ENCODE data around the gene ANKRD33.

The ANKRD33 gene

DNA sequence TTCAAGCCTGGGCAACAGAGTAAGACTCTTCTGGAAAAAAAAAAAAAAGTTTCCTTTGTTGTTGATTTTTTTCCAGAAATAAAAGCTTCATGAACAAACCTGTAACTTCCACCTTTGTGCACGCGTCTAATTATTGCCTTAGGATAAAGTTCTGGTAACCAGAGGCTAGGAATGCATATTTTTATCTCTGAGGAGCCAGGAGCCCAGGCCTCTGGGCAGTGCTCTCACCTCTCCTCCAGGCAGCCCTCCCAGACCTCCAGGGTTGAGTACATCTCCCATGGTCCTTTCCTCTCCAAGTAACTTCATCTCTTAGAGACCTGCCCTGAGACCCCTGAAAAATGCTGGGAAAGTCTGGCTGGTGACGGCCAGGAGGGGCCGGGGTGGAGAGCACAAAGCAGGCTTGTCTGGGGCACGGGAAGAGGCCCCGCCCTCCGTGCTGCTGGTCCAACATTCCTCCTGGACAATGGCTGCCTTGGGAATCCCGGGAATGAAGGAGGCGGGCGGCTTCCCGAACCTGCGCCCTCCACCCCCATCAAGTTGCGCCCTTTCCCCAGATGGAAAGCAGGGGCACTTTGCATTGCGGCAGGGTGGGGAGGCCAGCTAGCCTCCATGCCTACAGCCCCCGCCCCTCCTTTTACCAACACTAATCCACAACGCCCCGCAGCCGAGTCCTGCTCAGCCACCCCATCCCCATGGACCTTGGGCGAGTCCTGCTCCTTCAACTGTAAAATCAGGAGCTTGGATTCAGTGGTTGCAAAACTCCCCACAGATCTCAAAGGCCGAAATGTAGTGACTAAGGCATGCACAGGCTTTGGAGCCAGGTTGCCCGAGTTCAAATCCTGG, 32.1 kb upstream of the ANKRD33 start:
- DNase-seq, result no peak

DNA sequence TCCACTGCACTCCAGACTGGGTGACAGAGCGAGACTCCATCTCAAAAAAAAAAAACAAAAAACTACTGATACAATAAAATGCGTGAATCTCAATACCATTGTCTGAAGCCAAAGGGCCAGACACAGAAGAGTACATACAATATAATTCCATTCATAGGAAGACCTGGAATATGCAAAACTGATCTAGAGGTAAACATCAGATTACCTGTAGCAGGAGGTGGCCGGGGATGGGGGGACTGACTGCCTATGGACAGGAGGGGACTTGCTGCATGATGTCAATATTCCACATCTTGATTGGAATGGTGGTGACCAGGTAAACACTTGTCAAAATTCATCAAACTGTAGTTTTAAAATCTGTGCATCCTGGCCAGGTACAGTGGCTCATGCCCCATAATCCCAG, 26.9 kb upstream of the ANKRD33 start:
- DNase-seq, result no peak

DNA sequence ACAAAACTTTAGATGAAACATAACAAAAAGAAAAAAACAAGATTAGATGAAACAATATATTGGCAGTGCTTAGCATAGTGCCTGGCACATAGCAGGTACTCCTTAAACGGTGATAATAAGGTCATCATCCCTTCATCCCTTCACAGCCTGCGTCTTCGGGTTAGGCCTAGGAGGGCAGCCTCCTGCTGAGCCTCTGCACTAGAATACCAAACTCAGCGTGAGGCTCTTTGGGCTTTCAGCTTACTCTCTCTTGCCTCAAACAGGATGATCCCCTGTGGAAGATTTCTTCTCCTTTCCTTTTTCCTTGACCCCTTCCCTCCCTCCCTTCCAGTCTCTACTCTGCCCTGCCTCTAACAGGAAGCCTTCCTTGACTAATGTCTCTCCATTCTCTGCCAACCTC, 25.0 kb upstream of the ANKRD33 start:
- no peak for DNase-seq

DNA sequence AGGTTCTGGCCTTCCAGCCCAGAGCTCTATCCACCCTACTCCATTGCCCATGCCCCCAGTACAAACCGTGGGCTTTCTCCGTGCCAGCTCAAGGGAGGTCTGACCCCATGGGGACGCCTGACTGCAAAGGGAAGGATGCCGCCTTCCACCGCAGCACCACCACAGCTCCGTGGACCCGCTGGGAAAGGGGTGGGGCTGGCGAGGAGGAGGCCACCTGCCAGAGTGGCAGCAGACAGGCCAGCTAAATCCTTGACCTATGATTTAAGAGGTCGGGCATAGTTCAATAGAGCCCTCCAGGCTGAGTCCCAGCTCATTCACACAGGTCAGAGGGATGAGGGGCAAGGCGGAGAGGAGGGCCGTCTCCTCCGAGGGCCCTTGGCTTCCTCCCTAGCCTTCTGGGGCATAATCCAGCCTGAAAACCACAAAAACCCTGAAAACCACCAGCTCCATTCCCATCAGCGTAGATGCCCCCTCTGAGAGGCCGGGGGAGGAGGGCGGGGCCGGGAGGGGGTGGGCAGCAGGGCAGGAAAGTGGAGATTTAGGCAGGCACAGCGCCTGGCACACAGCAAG, 24.5 kb upstream of the ANKRD33 start:
- DNase-seq, result no peak

DNA sequence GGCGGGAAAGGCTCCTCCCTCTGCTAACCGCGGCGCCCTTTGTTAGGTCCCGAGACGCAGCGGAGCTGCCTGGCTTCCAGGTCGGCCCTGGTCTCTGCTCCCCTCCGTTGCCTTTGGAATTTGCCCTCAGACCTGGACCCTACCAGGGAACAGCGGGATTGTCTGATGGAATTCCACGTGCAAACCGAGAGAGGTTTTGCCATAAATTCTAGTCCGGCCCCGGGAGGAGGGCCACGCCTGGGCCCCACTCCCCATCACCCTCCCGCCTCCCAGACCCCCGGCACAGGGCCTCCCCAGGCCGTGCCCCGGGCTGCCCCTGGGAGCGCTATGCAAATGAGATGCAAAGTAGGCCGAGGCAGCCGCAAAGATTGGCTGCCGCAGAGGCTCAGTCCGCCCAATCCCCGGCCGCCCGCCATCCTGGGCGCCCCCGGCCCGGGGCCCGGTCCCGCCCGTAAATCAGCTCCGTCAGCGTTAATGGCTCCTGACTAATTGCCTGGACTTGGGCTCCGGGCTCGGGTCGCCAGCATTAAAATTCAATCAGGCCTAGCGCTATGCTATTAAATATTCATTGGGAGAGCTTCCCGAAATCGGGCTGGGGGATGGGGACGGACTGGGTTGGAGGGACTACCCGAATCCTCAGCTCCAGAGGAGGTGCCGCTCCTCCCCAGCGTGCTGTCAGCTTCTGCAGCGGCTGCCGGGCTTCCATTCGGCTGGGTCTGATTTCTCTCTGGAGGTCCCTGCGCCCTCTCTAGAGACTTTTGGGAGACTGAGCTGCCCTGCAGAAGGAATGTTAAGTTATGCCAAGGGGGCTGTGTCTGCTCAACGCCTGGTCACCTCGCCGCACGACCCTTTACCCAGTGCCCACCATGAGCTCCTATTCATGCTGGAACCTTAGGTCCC, 23.7 kb upstream of the ANKRD33 start:
- peak in 22 of 51 donors; percentile 14 to 74 (median 33) for DNase-seq

DNA sequence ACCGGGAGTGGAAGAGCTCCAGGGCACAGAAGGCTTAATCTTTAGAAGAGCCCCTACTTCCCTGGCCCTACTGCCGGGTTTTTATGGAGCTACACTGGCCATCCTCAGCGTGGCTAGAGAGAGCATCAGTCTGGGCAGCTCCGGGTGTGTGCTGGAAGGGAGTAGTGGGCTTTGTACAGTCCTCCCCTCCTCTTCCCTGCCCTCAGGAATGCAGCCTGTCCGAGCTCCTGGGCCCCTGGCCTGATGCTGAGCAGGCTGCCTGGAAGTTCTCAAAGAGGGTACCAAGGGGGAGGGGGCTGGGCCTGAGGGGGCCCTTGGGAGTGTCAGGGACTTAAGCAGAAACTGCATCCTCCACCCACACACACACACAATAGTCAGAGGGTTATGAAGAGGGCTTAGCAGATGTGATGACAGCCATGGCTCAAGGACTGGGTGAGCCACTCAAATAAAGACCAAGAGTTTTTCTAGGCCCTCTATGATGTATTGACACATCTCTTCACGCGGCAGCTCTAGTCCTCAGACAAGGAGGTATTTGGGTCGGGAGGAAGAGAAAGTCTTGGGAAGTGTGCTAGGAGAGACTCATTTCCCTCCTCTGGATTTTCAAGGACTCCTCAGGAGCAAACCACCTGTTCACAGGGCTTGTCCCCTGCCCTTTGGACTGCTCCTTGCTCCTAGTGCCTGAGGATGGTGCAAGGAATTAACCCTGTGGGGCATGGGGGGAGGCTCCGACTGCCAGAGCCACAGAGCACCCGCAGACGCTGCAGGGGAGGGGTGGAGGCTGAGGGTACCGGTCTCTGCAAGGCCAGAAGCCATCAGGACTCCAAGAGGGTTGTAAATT, 22.9 kb upstream of the ANKRD33 start:
- DNase-seq, result no peak

DNA sequence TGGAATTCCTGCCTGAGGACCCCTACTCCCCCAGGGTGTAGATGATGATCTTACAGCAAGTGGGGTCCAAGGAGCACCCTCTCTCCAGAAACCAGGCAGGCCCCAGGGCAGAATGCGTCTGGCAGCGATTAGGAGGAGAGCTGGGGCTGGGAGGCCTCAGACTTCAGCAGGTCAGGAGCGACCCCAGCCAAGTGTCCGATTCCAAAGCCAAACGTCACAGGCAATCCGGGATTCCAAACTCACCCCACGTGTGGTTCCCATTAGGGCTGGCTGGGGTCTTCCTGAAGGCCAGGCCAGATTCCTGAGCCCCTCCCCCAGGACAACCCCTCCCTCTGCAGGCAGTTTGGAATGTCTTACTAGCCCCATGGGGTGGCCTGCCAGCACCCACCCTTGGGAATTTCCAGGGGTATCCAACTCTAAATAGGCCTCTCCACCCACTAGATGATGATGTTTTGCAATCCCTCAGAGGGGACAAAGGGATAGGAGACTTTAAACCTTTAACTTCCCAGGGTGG, 22.1 kb upstream of the ANKRD33 start:
- no peak for DNase-seq

DNA sequence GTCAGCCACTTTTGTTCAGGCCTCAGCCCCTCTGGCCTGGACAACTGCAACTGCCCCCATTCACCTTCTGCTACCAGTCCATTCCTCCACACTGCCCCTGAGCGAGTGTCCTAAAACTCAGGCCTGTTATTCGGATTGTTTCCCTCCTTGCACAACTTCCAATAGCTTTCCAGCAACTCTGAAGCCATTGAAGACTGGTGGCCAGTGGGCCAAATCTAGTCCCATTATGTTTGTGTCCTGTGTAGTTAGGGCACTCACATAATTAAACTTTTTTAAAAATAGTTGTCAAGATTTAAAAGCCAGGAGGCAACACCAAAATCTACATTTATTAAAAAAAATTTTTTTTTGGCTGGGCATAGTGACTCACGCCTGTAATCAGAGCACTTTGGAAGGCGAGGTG, 21.6 kb upstream of the ANKRD33 start:
- no peak for DNase-seq

DNA sequence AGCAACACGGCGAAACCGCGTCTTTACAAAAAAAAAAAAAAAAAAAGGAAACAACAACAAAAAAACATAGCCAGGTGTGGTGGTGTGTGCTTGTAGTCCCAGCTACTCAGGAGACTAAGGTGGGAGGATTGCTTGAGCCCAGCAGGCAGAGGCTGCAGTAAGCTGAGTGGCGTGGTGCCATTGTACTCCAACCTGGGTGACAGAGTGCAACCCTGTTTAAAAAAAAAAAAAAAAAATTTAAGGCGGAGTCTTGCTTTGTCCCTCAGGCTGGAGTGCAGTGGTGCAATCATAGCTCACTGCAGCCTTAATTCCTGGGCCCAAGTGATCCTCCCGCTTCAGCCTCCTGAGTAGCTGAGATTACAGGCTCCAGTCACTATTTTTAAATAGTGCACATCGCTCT, 21.1 kb upstream of the ANKRD33 start:
- DNase-seq, result no peak

DNA sequence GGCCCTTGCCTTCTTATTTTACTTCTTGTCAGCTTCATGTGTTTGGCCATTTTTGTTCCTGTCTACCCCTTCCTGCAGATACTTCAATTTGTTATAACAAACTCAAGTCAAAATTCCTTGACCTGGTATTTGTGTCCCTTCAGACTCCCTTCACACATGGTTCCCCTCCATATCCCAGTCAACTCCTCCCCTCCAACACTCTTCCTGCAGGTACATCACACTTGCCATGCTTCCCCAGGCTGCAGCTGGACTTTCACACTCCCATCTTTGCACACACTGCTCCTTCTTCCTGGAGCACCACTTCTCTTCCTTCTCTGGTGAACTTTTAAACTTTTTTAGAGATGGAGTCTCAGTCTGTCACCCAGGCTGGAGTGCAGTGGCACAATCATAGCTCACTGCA, 20.5 kb upstream of the ANKRD33 start:
- DNase-seq, result no peak

DNA sequence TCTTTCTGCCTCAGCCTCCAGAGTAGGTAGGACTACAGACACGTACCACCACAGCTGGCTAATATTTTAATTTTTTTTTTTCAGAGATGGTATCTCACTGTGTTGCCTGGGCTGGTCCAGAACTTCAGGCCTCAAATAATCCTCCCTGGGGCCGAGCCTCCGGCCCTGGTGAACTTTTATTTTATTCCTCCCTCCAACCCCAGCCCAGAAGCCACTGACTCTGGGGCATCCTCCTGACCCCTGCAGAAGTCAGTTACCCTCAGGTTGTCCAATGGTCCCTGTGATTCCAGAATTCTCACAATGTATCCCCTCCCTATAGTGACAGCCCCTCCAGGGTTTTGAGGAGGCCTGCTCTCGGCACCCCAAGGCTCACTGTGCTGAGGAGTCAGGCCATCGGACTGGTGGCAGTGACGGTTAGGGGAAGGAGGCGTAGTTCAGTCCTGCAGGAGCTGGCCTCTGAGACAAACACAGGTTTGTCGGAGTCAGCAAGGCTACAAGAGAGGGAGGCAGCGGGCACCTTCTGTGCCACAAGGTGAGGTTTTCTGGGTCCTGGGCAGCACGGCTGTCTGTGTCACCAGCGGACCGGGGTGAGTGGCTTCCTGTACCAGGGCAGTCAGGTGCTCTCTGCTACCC, 20.0 kb upstream of the ANKRD33 start:
- no peak for DNase-seq

DNA sequence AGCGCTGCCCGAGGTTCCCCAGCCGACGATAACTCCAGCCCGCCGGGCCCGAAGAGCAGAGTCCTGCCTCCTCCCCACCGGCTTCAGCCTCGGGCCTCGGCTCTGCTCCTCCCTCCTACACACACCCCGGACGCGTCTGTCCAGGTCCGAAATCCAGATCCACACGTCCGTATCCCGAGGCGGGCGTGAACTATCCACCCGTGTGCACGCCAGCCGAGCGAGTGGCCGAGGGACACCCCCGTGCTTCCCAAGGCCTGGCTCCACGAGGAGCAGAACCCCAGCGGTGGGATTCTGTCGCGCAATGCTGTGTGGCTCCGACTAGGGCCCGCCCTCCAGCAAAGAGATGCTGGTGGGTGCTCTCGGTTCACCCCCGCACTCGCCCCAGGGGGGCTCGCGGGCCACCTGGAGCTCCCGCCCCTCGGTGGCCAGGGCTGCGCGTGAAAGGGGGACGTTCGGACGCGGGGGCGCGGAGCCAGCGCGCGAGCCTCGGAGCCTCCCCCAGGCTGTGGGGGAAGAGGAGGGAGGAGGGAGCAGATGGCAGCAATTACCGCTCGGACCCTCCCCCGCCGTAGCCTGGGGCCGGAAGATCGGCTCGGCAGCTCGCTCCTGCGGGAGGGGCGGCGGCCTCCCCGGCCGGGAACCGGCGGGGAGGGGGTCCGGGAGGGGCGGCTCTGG, 18.9 kb upstream of the ANKRD33 start:
- DNase-seq, result peak in 2 of 51 donors; percentile 38 to 39

DNA sequence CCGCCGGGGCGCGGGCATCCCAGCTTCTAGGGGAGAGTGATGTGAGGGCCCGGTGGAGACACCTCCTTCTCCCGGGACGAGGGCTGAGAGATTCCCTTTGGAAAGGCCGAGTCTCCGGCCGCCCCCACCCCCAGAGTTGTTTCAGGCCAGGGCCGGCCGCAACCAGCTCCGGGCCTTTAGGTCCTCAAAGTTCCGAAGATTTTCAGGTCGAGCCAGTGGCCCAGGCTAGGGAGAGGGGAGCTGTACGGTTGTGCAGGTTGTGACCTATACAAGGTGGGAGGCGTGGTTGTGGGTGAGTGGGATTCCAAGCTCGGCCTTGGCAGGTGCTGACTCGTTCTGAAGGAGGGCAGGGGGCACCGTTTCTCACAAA, 18.4 kb upstream of the ANKRD33 start:
- DNase-seq, result no peak

DNA sequence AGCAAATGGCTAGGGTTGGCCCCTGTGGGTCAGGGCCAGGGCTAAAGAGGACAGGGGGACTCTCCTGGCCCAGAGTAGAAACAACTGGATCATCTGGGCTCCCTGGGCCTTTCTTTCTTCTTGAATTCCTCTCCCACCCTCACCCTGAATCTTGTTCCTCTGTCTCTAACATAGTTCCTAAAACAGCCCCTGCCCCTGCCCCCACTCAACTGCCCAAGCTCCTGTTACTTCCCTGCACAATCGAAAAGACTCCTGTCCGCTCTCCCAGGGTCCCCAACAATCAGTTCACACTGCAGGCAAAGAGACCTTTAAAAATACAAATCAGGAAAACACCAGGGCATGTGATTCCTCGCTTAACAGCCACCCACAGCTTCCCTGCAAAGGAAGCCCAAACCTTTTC, 18.0 kb upstream of the ANKRD33 start:
- DNase-seq, result peak in 2 of 51 donors; percentile 7 to 14

DNA sequence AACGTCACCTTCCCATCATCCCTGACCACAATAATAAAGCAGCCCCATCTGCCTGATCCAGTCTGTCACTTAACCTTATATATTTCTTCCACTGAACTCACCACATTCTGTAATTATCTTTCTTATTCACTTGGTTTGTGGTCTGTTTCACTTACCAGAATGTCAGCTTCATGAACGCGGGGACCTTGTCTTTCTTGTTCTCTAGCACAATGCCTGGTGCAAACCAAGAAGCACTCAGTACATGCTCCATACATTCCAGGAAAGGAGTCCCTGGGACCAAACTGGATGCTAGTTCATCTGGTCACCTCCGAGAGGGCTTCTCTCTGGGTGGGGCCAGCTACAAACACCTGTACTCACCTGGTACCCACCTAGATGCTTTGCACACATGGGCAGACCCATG, 17.4 kb upstream of the ANKRD33 start:
- no peak for DNase-seq

DNA sequence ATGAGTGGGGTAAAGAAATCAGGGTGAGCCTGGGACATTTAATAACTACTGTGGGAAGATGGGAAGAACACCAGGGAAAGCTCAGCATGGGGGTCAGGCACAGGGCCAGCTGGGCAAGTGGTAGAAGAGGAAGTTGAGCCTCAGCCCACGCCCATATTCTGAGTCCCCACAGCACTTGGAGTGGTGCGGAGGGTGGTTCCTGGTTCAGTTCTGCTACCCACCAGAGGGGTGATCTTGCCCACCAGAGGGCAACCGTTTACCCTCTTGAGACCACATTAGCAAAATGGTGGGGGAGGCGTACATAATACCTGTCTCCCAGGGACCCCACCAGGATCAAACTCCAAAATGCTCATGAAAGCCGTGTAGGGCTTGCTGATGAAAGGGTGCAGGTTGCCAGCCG, 16.8 kb upstream of the ANKRD33 start:
- DNase-seq, result peak in 1 of 51 donors; percentile 25

DNA sequence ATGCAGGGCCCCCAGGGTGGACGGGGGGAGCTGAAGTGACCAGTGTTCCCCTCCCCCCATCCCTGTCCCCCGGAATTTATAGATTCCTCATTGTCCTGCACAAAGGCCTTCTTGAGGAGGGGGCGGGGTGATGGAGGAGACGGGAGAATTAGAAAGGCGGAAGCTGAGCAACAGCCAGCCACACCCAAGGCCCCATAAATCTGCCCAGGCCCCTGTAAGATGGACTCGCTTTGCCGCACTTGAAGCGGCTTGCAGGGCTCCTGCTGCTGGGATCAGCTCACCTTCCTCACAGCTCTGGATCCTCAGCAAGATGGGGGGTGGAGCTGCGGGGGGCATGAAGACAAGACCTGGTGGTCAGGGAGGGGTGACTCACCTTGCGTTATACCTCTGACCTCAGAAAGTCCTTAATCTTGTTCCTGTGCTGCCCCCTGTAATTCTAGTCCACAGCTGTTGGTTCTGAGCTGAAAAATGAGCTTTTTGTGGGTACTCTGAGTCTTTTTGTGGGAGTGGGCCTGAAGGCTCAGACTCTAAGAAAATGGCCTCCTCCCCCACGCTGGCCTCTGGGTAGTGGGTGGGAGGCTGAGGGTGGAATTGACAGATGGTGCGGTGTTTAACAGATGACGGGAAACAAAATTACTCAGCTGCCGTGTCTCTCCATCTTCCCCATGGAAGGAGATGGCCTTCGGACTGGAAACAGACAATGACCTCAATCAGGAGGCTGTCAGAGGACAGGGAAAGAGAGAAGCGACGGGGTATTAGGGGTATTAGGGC, 15.8 kb upstream of the ANKRD33 start:
- DNase-seq, result no peak

DNA sequence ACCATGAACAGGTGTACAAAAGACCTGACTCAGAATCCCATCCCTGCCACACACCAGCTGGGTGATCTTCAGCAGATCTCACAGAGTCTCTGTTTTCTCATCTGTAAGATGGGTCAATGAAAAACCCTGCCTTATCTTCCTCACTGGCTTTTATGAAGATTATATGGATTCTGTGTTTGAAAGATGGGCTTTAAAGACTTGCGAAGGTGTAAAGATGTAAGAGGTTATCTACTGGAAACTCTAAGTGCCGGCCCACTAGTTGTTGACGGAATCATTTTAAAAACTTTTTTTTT, 15.3 kb upstream of the ANKRD33 start:
- no peak for DNase-seq

DNA sequence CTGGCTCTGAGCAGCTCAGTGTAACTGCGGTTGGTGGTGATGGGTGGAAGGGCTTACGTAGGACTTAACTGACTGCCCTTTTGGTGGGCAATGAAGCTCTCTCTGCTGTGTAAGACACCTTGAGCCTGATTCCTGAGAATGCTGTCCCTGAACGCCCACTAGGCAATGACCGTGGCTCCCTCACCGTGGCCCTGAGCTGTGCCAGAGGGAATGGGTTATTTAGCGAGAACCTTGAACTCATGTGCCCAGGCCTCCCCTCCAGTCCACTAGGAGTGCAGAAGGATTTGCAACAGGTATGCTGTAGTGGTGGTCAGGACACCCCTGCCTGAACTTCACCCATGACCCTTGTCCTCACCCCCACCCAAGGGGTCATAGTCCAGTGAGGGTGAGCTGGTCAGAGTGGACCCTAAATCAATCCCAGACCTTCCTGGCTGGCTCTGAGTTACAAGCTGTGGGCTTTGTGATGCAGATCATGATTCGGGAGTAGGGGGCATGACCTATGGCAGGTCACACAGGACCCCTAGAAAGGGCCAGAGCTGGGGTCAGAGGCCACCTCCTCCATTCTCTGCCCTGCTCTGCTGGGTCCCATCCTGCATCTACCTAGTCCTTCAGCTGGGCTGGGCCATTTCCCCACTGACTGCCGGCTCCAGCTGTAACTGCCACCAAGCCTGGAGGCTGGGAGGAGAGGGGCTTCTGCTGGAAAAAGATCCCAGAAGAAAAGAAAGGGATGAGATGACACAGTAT, 14.5 kb upstream of the ANKRD33 start:
- DNase-seq, result no peak
